ENCODE results near the gene PRR16. TPM values are rescaled to one million over a fixed set of nuclear protein-coding genes. Genes with fewer than 3 reads are reported as not detected.

PRR16 gene
- total and polyA plus RNA-seq, 2 donors: 7.6 to 11.9 TPM

DNA sequence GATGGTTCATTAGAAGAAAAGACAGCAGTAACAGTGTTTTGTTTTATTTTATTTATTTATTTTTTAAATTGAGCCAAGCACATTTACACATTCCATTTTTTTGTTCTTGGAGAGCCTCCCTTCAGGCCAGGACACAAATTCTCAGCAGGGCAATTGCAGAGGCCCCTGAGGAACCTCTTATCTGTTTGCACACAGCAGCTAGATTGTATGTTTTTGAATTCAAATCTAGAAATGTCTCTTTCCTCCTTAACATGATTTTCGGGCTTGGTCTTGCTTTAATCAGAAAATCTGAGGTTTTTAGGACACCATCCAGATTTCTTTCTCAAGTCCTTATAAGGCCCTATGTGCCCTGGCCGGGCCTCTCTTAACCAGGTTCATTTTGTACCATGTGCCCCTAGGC is 76.0 kb downstream of the PRR16 start:
- 83% methylated on average over 2 of the region's 2 CpGs for WGBS
- H3K4me1 ChIP-seq (ENCODE audit: insufficient read depth): no peaks in the 10 kb centered on the region
- no peak overlapping the region for H3K4me3 ChIP-seq (ENCODE audit: low read depth, low read length)
- DNase-seq (ENCODE audit: extremely low spot score): no peak
- no peak overlapping the region for H3K27ac ChIP-seq (ENCODE audit: low read depth)
- no peaks in the 10 kb centered on the region for H3K36me3 ChIP-seq (ENCODE audit: insufficient read depth)

DNA sequence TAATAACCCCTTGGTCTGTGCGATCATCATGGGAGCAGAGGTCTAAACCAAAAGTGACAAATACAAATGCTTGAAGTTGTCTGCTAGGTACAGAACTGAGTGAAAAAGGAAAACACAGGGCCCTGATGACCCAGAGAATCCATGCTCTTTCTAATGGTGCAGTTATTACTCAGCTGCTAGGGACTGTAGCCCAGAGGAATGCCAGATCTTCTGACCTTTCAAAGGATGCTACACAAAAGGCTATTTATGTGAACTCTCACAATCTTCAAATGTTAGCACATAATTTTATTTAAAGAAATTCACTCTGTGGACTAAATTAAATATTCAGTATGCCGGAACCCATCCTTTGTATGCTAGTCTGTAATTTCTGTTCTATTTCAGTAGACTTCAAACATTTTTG is 79.9 kb downstream of the PRR16 start:
- Histone ChIP-seq H3K4me1 (ENCODE audit: insufficient read depth) (no peaks in the 10 kb centered on the region), H3K27ac (ENCODE audit: low read depth) (no peak overlapping the region), H3K4me3 (ENCODE audit: low read depth, low read length) (no peak overlapping the region), H3K36me3 (ENCODE audit: insufficient read depth) (no peaks in the 10 kb centered on the region)
- 96% methylated on average over 2 of the region's 2 CpGs for WGBS
- DNase-seq (ENCODE audit: extremely low spot score): no peak

DNA sequence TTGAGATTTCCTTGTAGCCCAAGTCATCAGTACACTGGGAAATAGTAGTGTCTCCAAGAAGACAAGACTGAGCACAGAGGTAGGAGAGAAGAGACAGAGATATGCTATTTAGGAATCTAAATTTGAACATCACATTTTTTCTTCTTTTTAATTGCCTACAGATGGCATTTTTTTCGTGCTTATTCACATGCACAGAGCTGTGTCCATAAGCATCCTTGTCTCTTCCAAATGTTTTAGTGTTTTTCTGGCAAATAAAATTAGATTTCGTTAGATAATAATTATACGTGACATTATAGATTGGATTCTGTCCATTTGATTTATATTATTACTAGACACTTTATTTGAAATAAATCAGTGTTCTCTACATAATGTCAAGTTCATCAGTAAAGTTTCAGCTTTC is 80.9 kb downstream of the PRR16 start:
- H3K4me3 ChIP-seq (ENCODE audit: low read depth, low read length): no peak overlapping the region
- H3K36me3 ChIP-seq (ENCODE audit: insufficient read depth): no peaks in the 10 kb centered on the region
- no peak for DNase-seq (ENCODE audit: extremely low spot score)
- WGBS: 81% methylated on average over 3 of the region's 3 CpGs
- H3K4me1 ChIP-seq (ENCODE audit: insufficient read depth): no peaks in the 10 kb centered on the region
- H3K27ac ChIP-seq (ENCODE audit: low read depth): no peak overlapping the region

DNA sequence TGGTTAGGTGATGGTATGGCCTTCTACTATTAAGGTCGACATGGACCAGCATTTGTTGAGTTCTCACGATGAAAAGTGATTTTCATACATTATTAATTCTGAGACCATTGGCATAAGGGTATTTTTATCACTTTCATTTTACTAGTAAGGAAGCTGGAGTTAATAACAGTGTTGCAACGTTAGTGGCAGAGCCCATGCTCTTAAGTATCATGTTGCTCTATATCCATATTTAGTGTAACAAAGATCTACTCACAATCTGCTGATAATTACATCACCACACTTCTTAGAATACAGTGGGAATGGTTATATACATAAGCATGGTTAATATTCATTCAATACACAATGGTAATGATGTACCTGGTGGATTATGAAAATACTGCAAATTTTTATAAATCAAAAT is 81.9 kb downstream of the PRR16 start:
- Histone ChIP-seq H3K4me3 (ENCODE audit: low read depth, low read length) (no peak overlapping the region), H3K4me1 (ENCODE audit: insufficient read depth) (no peaks in the 10 kb centered on the region), H3K27ac (ENCODE audit: low read depth) (no peak overlapping the region), H3K36me3 (ENCODE audit: insufficient read depth) (no peaks in the 10 kb centered on the region)
- DNase-seq (ENCODE audit: extremely low spot score): no peak
- 76% methylated on average over 3 of the region's 3 CpGs for WGBS

DNA sequence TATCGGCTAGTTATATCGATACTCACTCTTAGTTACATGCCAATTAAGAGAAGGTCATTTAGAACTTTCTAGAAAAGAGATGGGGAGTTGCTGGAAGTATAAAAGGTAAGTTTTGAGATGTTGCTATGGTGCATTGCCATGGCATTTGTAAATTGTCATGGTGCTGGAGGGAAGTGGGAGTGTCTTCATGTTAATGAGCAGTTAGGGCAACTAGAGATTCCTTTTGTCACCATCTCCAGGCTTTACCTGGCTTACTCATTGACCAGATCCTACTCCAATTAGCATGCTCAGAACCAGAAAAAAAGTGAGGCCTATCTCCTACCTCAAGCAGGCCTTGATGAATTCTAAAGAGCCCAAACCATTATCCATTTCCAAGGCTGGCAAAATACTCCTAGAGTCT is 82.8 kb downstream of the PRR16 start:
- Histone ChIP-seq H3K4me1 (ENCODE audit: insufficient read depth) (no peaks in the 10 kb centered on the region), H3K4me3 (ENCODE audit: low read depth, low read length) (no peak overlapping the region), H3K27ac (ENCODE audit: low read depth) (no peak overlapping the region), H3K36me3 (ENCODE audit: insufficient read depth) (no peaks in the 10 kb centered on the region)
- DNase-seq (ENCODE audit: extremely low spot score): no peak
- 97% methylated on average over 2 of the region's 2 CpGs for WGBS

DNA sequence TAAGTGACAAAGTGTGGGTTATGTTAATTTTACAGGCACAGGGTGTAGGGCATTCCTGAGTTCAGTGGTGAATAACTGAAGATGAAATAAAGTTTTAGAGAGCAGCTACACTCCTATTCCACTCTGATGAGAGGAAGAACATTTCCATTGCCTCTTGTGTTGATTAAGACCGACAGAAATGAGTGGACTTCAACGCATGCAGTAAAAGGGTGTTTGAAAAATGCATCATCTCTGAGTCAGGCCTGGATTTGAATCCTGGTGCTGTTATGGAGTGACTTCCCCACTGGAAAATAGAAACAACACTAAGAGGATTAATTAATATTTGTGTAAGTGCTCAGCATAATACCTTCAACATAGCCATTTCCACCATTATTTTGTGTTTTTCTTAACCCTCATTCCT is 86.3 kb downstream of the PRR16 start:
- H3K36me3 ChIP-seq (ENCODE audit: insufficient read depth): no peaks in the 10 kb centered on the region
- H3K27ac ChIP-seq (ENCODE audit: low read depth): no peak overlapping the region
- no peak for DNase-seq (ENCODE audit: extremely low spot score)

DNA sequence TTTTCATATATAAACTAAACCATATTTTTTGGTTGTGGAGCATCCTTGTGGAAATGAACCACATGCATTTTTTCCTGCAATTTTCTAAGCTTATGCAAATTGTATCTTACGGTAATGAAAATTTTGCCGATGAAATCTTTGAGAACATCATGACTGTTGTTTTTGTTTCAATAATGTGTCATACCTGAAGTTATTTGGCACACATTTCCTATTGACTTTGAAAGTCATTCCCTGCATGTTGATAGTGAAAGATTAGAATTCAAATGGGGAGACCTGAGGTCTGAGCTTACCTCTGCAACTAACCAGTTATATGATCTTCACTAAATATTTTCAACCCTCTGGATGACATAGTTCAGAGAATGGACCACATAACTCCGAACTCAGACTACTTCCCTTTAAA is 88.5 kb downstream of the PRR16 start:
- WGBS: 94% methylated on average over 3 of the region's 3 CpGs
- no peak for DNase-seq (ENCODE audit: extremely low spot score)
- Histone ChIP-seq H3K4me3 (ENCODE audit: low read depth, low read length) (no peak overlapping the region), H3K27ac (ENCODE audit: low read depth) (no peak overlapping the region), H3K4me1 (ENCODE audit: insufficient read depth) (no peaks in the 10 kb centered on the region), H3K36me3 (ENCODE audit: insufficient read depth) (no peaks in the 10 kb centered on the region)

More for the DNA sequence above, 86.3 kb downstream of the PRR16 start:
- WGBS: 96% methylated on average over 2 of the region's 2 CpGs
- Histone ChIP-seq H3K4me1 (ENCODE audit: insufficient read depth) (no peaks in the 10 kb centered on the region), H3K4me3 (ENCODE audit: low read depth, low read length) (no peak overlapping the region)

DNA sequence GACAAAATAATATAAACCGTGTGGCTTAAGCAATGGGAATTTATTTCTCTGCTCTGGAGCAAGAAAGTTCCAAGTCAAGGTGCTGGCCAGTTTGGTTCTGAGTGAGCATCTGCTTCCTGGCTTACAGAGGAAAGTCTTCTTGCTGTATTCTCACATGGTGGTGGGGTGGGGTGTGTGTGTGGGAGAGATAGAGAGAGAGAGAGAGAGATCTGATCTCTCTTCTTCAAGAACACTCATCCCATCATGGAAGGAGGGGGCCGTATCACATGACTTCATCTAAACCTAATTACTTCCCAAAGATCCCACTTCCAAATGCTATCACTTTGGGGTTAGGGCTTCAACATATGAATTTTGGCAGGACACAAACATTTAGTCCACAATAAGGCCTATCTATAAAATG is 91.2 kb downstream of the PRR16 start:
- no peaks in the 10 kb centered on the region for H3K4me1 ChIP-seq (ENCODE audit: insufficient read depth)
- no peaks in the 10 kb centered on the region for H3K36me3 ChIP-seq (ENCODE audit: insufficient read depth)
- H3K27ac ChIP-seq (ENCODE audit: low read depth): no peak overlapping the region
- 84% methylated on average over 2 of the region's 2 CpGs for WGBS
- DNase-seq (ENCODE audit: extremely low spot score): no peak
- H3K4me3 ChIP-seq (ENCODE audit: low read depth, low read length): no peak overlapping the region

DNA sequence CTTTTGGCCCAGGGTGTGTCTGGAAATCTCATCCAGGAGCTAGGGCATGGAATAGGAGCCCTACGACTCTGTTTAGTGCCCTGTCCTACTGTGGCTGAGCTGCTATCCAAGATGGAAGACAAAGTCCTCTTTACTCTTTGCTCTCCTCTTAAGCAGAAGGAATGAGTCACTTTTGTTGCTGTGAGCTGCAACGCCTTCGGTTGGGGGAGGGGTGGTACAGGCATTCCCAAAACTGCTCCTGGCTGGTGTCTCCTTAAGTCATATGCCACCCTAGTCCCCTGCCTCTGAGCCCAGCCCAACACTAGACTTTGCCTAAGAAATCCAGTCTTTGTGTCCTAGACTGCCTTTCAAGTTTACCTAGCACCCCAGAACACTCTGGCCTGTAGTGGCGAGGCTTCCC is 99.9 kb downstream of the PRR16 start:
- Histone ChIP-seq H3K27ac (ENCODE audit: low read depth) (no peak overlapping the region), H3K36me3 (ENCODE audit: insufficient read depth) (no peaks in the 10 kb centered on the region), H3K4me1 (ENCODE audit: insufficient read depth) (no peaks in the 10 kb centered on the region), H3K4me3 (ENCODE audit: low read depth, low read length) (no peak overlapping the region)
- WGBS: 90% methylated on average over 4 of the region's 4 CpGs
- no peak for DNase-seq (ENCODE audit: extremely low spot score)

DNA sequence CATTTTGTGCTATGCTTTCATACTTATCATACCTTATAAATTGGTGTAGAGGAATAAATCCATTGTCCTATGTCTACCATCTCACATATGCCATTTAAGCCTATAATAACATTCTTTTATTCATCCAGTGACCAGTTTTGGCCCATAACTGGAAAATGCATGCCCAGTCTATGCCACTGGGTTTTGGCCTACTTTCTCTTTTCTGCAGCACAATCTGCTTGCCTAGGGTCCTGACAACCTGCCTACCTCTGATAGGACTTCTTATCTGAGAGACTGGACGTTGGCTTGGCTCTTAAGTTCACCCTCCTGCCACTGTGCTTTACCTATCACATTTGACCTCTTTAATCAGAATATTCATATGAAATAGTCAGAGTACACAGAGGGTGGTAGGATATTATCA is 103.0 kb downstream of the PRR16 start:
- WGBS: 77% methylated on average over 1 of the region's 1 CpG
- no peak overlapping the region for H3K4me3 ChIP-seq (ENCODE audit: low read depth, low read length)
- no peaks in the 10 kb centered on the region for H3K36me3 ChIP-seq (ENCODE audit: insufficient read depth)
- no peak for DNase-seq (ENCODE audit: extremely low spot score)
- no peak overlapping the region for H3K27ac ChIP-seq (ENCODE audit: low read depth)
- H3K4me1 ChIP-seq (ENCODE audit: insufficient read depth): no peaks in the 10 kb centered on the region

DNA sequence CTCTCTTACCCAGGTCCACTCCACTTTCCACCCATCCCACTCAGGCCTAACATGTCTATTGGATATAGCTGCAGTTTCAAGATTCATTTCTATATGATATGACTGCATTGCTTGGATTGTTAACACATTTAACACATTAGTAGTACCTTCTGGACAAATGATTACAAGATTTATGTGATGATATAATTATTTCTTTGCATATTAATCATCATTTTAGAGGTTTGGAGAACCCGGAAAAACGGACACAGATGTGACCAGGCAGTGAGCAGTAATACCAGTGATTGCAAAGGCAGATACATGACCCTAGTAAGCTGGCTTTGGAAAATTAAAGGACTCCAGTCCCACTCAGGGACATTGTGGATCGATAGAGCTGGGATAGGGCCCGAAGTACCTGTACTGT is 103.8 kb downstream of the PRR16 start:
- Histone ChIP-seq H3K36me3 (ENCODE audit: insufficient read depth) (no peaks in the 10 kb centered on the region), H3K4me3 (ENCODE audit: low read depth, low read length) (no peak overlapping the region), H3K27ac (ENCODE audit: low read depth) (no peak overlapping the region), H3K4me1 (ENCODE audit: insufficient read depth) (no peaks in the 10 kb centered on the region)
- DNase-seq (ENCODE audit: extremely low spot score): no peak
- 70% methylated on average over 4 of the region's 4 CpGs for WGBS

DNA sequence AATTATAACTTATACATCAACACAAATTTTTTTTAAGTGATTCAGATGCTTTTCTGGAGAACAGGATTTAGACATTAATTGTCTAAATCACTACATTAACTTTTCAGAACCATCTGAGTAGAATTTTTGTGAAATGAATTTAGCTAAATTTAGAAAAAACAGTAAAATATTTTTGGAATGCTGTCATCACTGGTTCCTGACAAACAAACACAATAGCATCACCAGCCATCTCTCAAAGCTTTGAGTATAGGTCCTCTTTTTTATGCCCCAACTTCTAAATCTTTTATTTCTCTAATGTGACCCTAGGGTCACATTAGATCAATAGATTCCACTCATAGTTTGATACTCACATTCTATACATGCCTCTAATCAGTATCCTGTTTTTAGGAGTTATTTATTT is 104.6 kb downstream of the PRR16 start:
- Histone ChIP-seq H3K4me3 (ENCODE audit: low read depth, low read length) (no peak overlapping the region), H3K27ac (ENCODE audit: low read depth) (no peak overlapping the region), H3K4me1 (ENCODE audit: insufficient read depth) (no peaks in the 10 kb centered on the region), H3K36me3 (ENCODE audit: insufficient read depth) (no peaks in the 10 kb centered on the region)
- DNase-seq (ENCODE audit: extremely low spot score): no peak

DNA sequence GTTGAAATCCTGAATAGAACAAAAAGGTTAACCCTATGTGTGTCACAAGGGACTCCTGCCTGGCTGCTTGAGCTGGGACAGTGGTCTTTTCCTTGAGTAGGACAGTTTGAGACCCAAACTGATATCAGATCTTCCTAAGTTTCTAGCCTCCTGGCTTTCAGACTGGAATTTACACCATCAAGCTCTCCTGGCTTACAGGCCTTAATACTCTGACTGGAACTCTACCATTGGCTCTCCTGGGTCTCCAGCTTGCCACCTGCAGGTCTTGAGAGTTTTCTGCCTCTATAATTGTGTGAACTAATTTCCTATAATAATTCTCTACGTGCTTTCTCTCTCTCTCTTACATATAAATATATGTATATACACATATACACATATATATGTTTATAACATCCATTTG is 112.5 kb downstream of the PRR16 start:
- WGBS: 70% methylated on average over 1 of the region's 1 CpG
- no peaks in the 10 kb centered on the region for H3K4me1 ChIP-seq (ENCODE audit: insufficient read depth)
- no peak overlapping the region for H3K27ac ChIP-seq (ENCODE audit: low read depth)
- H3K4me3 ChIP-seq (ENCODE audit: low read depth, low read length): no peak overlapping the region
- no peak for DNase-seq (ENCODE audit: extremely low spot score)
- no peaks in the 10 kb centered on the region for H3K36me3 ChIP-seq (ENCODE audit: insufficient read depth)

DNA sequence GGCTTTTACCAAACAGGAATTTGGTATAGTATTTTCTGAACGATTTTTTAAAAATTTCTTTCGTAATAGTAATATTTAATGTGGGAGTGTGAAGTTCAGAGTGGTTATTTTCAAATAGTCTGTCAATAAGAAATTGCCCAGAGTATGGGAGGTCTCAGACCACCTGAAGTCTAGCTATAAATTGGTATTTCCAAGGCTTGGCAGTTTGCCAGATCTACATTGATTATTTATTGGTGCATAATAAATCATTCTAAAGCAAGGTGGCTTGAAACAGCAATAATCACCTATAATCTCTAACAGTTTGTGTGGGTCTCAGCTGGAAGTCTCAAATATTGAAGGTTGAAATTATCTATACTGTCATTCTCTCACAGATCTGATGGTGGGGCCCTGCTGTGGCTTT is 118.5 kb downstream of the PRR16 start:
- Histone ChIP-seq H3K4me3 (ENCODE audit: low read depth, low read length) (no peak overlapping the region), H3K36me3 (ENCODE audit: insufficient read depth) (no peaks in the 10 kb centered on the region), H3K27ac (ENCODE audit: low read depth) (no peak overlapping the region), H3K4me1 (ENCODE audit: insufficient read depth) (no peaks in the 10 kb centered on the region)
- WGBS: 41% methylated on average over 2 of the region's 2 CpGs
- no peak for DNase-seq (ENCODE audit: extremely low spot score)

DNA sequence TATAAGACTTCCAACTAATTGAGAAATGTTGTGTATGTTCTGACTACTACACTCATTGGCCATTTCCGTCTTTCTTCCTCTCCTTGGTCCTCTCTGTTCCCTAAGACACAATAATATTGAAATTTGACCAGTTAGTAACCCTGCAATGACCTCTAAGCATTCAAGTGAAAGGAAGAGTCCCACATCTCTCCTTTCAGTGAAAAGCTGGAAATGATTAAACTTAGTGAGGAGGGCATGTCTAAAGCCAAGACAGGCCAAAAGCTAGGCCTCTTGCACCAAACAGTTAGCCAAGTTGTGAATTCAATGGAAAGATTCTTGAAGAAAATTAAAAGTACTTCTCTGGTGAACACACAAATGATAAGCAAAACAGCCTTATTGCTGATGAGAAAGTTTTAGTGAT is 122.5 kb downstream of the PRR16 start:
- 90% methylated on average over 1 of the region's 1 CpG for WGBS
- no peak for DNase-seq (ENCODE audit: extremely low spot score)
- no peak overlapping the region for H3K27ac ChIP-seq (ENCODE audit: low read depth)
- no peaks in the 10 kb centered on the region for H3K4me1 ChIP-seq (ENCODE audit: insufficient read depth)
- H3K36me3 ChIP-seq (ENCODE audit: insufficient read depth): no peaks in the 10 kb centered on the region
- no peak overlapping the region for H3K4me3 ChIP-seq (ENCODE audit: low read depth, low read length)

All from urinary bladder (tissue), 4 donors.